Measurements from ENCODE around the gene C12orf57.
A peak's percentile ranks its signal among the peaks of the same experiment; 100 is the strongest.

The C12orf57 gene

DNA sequence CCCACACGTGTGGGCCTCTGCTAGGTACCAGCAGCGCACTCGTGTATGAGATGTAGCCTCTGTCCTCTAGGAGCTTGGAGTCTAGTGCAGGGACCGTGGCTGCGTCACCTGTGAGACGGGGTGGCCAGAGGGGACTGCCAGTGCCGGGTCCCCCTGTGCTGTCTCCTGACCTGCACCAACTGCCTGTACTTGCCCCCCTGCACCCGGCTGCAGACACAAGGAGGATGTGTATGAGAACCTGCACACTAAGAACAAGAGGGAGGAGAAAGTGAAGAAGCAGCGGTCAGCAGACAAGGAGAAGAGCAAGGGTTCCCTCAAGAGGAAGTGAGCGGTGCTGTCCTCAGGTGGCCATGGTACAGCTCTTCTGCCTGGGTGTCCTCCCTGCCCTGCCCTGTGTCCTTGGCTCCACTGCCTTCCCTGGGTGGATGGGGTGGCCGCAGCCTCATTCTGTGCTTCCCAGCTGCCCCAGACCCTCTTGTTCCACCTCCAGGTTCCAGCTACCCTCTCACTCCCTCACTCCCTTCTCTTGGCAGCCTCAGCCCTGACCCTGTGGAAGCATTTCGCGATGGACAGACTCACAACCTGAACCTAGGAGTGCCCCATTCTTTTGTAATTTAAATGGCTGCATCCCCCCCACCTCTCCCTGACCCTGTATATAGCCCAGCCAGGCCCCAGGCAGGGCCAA lies 16.9 kb downstream of the C12orf57 start:
- Histone ChIP-seq H3K4me1 (ENCODE audit: control extremely low read depth in 1 of 4, control insufficient read depth in 4 of 4, insufficient read depth in 4 of 4, low read length in 3 of 4) (peaks cover 9 to 91% (median 83%) of the 10 kb centered on the region in 4 experiments), H3K27ac (ENCODE audit: insufficient read depth in 1 of 2, low read depth in 1 of 2, low read length in 2 of 2, poor library complexity in 1 of 2, severe bottlenecking in 2 of 2) (peak overlapping the region; percentile 55 to 73), H3K4me3 (ENCODE audit: control insufficient read depth in 1 of 7, extremely low read depth in 1 of 7, insufficient read depth in 4 of 7, low read depth in 2 of 7, low read length in 6 of 7) (peak overlapping the region in 1 of 7 experiments; percentile 7), H3K36me3 (ENCODE audit: control insufficient read depth in 4 of 4, insufficient read depth in 4 of 4, low read length in 3 of 4) (peaks cover 18 to 70% (median 42%) of the 10 kb centered on the region in 4 experiments), H3K9me3 (ENCODE audit: control extremely low read depth in 1 of 5, control insufficient read depth in 4 of 5, insufficient read depth in 2 of 5, low read depth in 1 of 5, low read length in 4 of 5) (no peaks in the 10 kb centered on the region), H3K27me3 (replicated peaks in 2 of 5; ENCODE audit: control insufficient read depth in 4 of 5, insufficient read depth in 5 of 5, low read length in 4 of 5) (no peaks in the 10 kb centered on the region)
- WGBS (ENCODE audit: insufficient coverage) = 93% methylated on average over 10 of the region's 13 CpGs
- CTCF ChIA-PET = interaction anchor here (1.1 to 13.5 kb wide), 5 partner anchors 16 to 135 kb away, joined by 3 to 441 read pairs (median 7); partner anchors contain the start of genes C12orf57, PTPN6, RNU7-1 and SPSB2
- peak in 1 of 3 donors; percentile 19 for DNase-seq
- POLR2A ChIA-PET = interaction anchor here (1.5 to 2.8 kb wide), 3 partner anchors 9 to 17 kb away, joined by 4 to 42 read pairs (median 17); partner anchors contain the start of genes C12orf57, PTPN6 and RNU7-1

DNA sequence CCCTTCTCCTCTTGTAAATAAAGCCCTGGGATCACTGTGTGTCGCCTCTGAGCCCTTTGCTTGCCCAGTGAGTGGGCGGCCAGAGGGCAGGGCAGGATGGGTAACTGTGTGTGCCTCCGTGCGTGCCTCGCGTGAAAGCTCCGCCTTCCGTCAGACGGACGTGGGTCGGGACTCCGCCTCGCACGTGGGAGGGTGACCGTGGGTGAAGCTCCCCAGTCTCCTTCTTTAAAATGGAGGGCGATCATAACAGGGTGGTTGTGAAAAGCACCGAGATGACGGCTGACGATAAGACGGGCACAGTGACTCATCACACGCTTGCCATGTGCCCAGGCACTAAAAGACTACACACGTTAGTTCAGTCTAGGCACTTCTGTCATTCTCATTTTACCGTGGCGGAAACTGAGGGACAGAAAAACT lies 17.5 kb downstream of the C12orf57 start:
- Histone ChIP-seq H3K4me3 (ENCODE audit: control insufficient read depth in 1 of 7, extremely low read depth in 1 of 7, insufficient read depth in 4 of 7, low read depth in 2 of 7, low read length in 6 of 7) (peak overlapping the region in 3 of 7 experiments; percentile 29 to 54 (median 38)), H3K27ac (ENCODE audit: insufficient read depth in 1 of 2, low read depth in 1 of 2, low read length in 2 of 2, poor library complexity in 1 of 2, severe bottlenecking in 2 of 2) (peak overlapping the region; percentile 55 to 73), H3K27me3 (replicated peaks in 2 of 5; ENCODE audit: control insufficient read depth in 4 of 5, insufficient read depth in 5 of 5, low read length in 4 of 5) (no peaks in the 10 kb centered on the region), H3K4me1 (ENCODE audit: control extremely low read depth in 1 of 4, control insufficient read depth in 4 of 4, insufficient read depth in 4 of 4, low read length in 3 of 4) (peaks cover 9 to 87% (median 78%) of the 10 kb centered on the region in 4 experiments), H3K36me3 (ENCODE audit: control insufficient read depth in 4 of 4, insufficient read depth in 4 of 4, low read length in 3 of 4) (peaks cover 16 to 70% (median 40%) of the 10 kb centered on the region in 4 experiments), H3K9me3 (ENCODE audit: control extremely low read depth in 1 of 5, control insufficient read depth in 4 of 5, insufficient read depth in 2 of 5, low read depth in 1 of 5, low read length in 4 of 5) (no peaks in the 10 kb centered on the region)
- POLR2A ChIA-PET = interaction anchor here (1.2 to 2.8 kb wide), 4 partner anchors 9 to 17 kb away, joined by 3 to 42 read pairs (median 10); partner anchors contain the start of genes C12orf57, EMG1, PTPN6 and RNU7-1
- CTCF ChIA-PET = interaction anchor here (0.9 to 13.5 kb wide), 10 partner anchors 16 to 135 kb away, joined by 3 to 441 read pairs (median 6); partner anchors contain the start of genes C12orf57, PTPN6, RNU7-1 and SPSB2
- peak; percentile 75 to 89 (median 85) for DNase-seq
- 42% methylated on average over 23 of the region's 24 CpGs for whole genome bisulfite sequencing (ENCODE audit: insufficient coverage)

GRCh38 chr12:6961695-6962284 lies 18.0 kb downstream of the C12orf57 start:
- Histone ChIP-seq H3K9me3 (ENCODE audit: control extremely low read depth in 1 of 5, control insufficient read depth in 4 of 5, insufficient read depth in 2 of 5, low read depth in 1 of 5, low read length in 4 of 5) (no peaks in the 10 kb centered on the region), H3K27me3 (replicated peaks in 2 of 5; ENCODE audit: control insufficient read depth in 4 of 5, insufficient read depth in 5 of 5, low read length in 4 of 5) (no peaks in the 10 kb centered on the region), H3K36me3 (ENCODE audit: control insufficient read depth in 4 of 4, insufficient read depth in 4 of 4, low read length in 3 of 4) (peaks cover 17 to 69% (median 38%) of the 10 kb centered on the region in 4 experiments), H3K27ac (ENCODE audit: insufficient read depth in 1 of 2, low read depth in 1 of 2, low read length in 2 of 2, poor library complexity in 1 of 2, severe bottlenecking in 2 of 2) (peak overlapping the region; percentile 40 to 73), H3K4me3 (ENCODE audit: control insufficient read depth in 1 of 7, extremely low read depth in 1 of 7, insufficient read depth in 4 of 7, low read depth in 2 of 7, low read length in 6 of 7) (peak overlapping the region in 4 of 7 experiments; percentile 29 to 54 (median 41)), H3K4me1 (ENCODE audit: control extremely low read depth in 1 of 4, control insufficient read depth in 4 of 4, insufficient read depth in 4 of 4, low read length in 3 of 4) (peaks cover 9 to 82% (median 73%) of the 10 kb centered on the region in 4 experiments)
- ChIA-PET CTCF (interaction anchor here (0.6 to 13.5 kb wide), 10 partner anchors 7 to 149 kb away, joined by 3 to 441 read pairs (median 5); partner anchors contain the start of genes C12orf57, PTPN6, RNU7-1 and SPSB2), POLR2A (interaction anchor here (0.8 to 2.8 kb wide), 5 partner anchors 9 to 24 kb away, joined by 3 to 42 read pairs (median 4); partner anchors contain the start of genes C12orf57, EMG1, PTPN6 and RNU7-1)
- 17% methylated on average over 9 of the region's 16 CpGs for WGBS (ENCODE audit: insufficient coverage)
- peak in 2 of 3 donors; percentile 86 to 89 for DNase-seq

GRCh38 chr12:6962285-6963015 lies 18.6 kb downstream of the C12orf57 start:
- WGBS (ENCODE audit: insufficient coverage) = 66% methylated on average over 22 of the region's 25 CpGs

DNA sequence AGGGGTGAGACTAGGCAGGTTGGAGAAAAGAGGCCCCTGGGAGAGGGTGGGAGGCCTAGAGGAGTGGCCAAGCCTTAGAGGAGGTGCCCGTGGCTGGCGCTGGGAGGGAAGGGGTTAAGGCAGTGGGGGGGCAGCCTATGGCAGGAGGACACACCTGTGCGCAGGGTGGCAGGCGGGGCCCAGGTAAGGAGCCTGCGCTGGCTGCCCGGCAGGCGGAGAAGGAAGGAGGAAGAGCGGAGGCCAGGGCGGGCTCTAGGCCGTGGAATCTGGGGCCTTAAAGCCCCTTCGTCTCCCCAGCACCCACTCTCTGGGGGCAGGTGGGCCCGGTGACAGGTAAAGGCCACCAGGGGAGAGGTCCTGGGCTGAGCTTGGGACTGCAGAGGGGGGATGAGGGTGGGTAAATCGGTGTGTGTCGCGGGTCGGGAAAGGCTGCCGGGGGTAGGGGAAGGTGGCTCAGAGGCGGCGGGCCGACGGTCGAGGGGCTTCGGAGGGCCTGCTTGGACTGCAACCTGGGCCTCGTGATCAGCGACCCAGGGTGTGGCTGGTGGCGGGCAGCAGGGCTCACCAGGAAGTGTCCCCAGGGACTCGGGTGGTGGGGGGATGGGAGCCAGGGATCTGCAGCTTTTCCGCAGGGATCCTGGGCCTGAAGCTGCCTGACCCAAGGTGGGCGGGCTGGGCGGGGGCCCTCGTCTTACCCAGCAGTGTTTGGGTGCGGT lies 19.4 kb downstream of the C12orf57 start:
- peaks cover 16 to 69% (median 35%) of the 10 kb centered on the region in 4 experiments for H3K36me3 ChIP-seq (ENCODE audit: control insufficient read depth in 4 of 4, insufficient read depth in 4 of 4, low read length in 3 of 4)
- no peak overlapping the region for H3K4me3 ChIP-seq (ENCODE audit: control insufficient read depth in 1 of 7, extremely low read depth in 1 of 7, insufficient read depth in 4 of 7, low read depth in 2 of 7, low read length in 6 of 7)
- WGBS (ENCODE audit: insufficient coverage) = 90% methylated on average over 14 of the region's 32 CpGs
- peak overlapping the region in 1 of 2 experiments; percentile 73 for H3K27ac ChIP-seq (ENCODE audit: insufficient read depth in 1 of 2, low read depth in 1 of 2, low read length in 2 of 2, poor library complexity in 1 of 2, severe bottlenecking in 2 of 2)
- no peaks in the 10 kb centered on the region for H3K9me3 ChIP-seq (ENCODE audit: control extremely low read depth in 1 of 5, control insufficient read depth in 4 of 5, insufficient read depth in 2 of 5, low read depth in 1 of 5, low read length in 4 of 5)
- DNase-seq = no peak
- H3K4me1 ChIP-seq (ENCODE audit: control extremely low read depth in 1 of 4, control insufficient read depth in 4 of 4, insufficient read depth in 4 of 4, low read length in 3 of 4) = peaks cover 5 to 68% (median 59%) of the 10 kb centered on the region in 4 experiments
- POLR2A ChIA-PET = interaction anchor here (2.8 to 3.9 kb wide), 2 partner anchors 19 kb away, joined by 42 read pairs; partner anchors contain the start of genes C12orf57 and RNU7-1
- CTCF ChIA-PET = interaction anchor here (1.5 to 13.5 kb wide), 7 partner anchors 9 to 148 kb away, joined by 5 to 441 read pairs (median 12); partner anchors contain the start of genes C12orf57, PTPN6, RNU7-1 and SPSB2
- no peaks in the 10 kb centered on the region for H3K27me3 ChIP-seq (replicated peaks in 2 of 5; ENCODE audit: control insufficient read depth in 4 of 5, insufficient read depth in 5 of 5, low read length in 4 of 5)

More at GRCh38 chr12:6962285-6963015, 18.6 kb downstream of the C12orf57 start:
- Histone ChIP-seq H3K27me3 (replicated peaks in 2 of 5; ENCODE audit: control insufficient read depth in 4 of 5, insufficient read depth in 5 of 5, low read length in 4 of 5) (no peaks in the 10 kb centered on the region), H3K27ac (ENCODE audit: insufficient read depth in 1 of 2, low read depth in 1 of 2, low read length in 2 of 2, poor library complexity in 1 of 2, severe bottlenecking in 2 of 2) (peak overlapping the region; percentile 40 to 73), H3K9me3 (ENCODE audit: control extremely low read depth in 1 of 5, control insufficient read depth in 4 of 5, insufficient read depth in 2 of 5, low read depth in 1 of 5, low read length in 4 of 5) (no peaks in the 10 kb centered on the region), H3K4me3 (ENCODE audit: control insufficient read depth in 1 of 7, extremely low read depth in 1 of 7, insufficient read depth in 4 of 7, low read depth in 2 of 7, low read length in 6 of 7) (peak overlapping the region in 4 of 7 experiments; percentile 29 to 54 (median 41)), H3K4me1 (ENCODE audit: control extremely low read depth in 1 of 4, control insufficient read depth in 4 of 4, insufficient read depth in 4 of 4, low read length in 3 of 4) (peaks cover 5 to 75% (median 66%) of the 10 kb centered on the region in 4 experiments), H3K36me3 (ENCODE audit: control insufficient read depth in 4 of 4, insufficient read depth in 4 of 4, low read length in 3 of 4) (peaks cover 14 to 69% (median 37%) of the 10 kb centered on the region in 4 experiments)
- CTCF ChIA-PET = interaction anchor here (0.6 to 13.5 kb wide), 9 partner anchors 8 to 148 kb away, joined by 3 to 441 read pairs (median 6); partner anchors contain the start of genes C12orf57, PTPN6, RNU7-1 and SPSB2
- no peak for DNase-seq
- POLR2A ChIA-PET = interaction anchor here (0.8 to 2.8 kb wide), 5 partner anchors 9 to 24 kb away, joined by 3 to 42 read pairs (median 4); partner anchors contain the start of genes C12orf57, EMG1, PTPN6 and RNU7-1

Measured in common myeloid progenitor, CD34-positive (primary cell).